ENCODE measurements around the gene DNMT3A. TPM values are rescaled to one million over a fixed set of nuclear protein-coding genes. Genes with fewer than 3 reads are reported as not detected.

The DNMT3A gene
- total RNA-seq, 2 donors from 2014 or later = 83.1 to 89.6 TPM

DNA sequence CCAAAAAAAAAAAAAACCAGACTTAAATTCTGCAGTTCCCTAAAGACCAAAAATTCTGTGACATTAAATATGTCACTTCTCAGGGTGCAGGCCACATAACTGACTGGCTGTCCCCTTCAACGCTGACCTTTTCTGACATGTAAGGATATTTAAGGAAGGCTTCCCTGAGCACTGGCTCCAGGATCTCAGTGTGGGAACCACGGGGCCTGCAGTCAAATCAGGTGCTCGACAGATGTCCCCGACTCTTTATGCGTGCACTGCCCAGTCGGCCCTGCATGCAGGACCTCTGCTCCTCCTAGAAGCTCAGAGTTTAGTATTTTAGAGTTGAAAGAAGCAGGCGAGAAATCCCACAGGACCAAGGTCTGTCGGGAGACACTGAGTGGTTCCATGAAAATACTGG lies 104.0 kb downstream of the DNMT3A start:
- DNase-seq (ENCODE audit: low spot score in 2 of 2) (no peak), ATAC-seq (no peak)
- Mint-ChIP-seq H3K27ac (no peak overlapping the region), H3K9me3 (no peaks in the 10 kb centered on the region), H3K36me3 (peaks cover 0 to 26% of the 10 kb centered on the region in 2 donors)

DNA sequence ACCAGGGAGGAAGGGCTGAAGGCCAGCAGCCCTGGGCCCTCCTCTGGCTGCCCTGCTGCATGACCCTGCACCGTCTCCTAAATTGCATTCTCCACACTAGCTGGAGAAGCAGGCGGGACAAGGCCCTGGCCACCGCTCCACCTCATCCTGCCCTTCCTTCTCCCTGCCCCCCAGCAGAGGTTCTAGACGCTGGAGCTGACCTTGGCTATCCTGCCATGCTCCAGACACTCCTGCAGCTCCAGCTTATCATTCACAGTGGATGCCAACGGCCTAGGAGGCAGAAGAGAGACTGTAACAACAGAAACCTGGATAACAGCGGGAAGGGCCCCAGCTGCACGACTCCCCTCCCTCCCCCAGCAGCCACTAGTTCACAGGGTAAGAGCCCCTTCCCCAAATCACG lies 105.0 kb downstream of the DNMT3A start:
- Mint-ChIP-seq H3K9me3 (no peaks in the 10 kb centered on the region), H3K36me3 (peaks cover 0 to 26% of the 10 kb centered on the region in 2 donors), H3K27ac (peak overlapping the region; percentile 22 to 69)
- ATAC-seq = no peak
- DNase-seq (ENCODE audit: low spot score in 2 of 2) = no peak

- H3K27ac Mint-ChIP-seq = peak overlapping the region; percentile 46 to 61
These were observed 107.0 kb downstream of the DNMT3A start for GRCh38 chr2:25234738-25235137.

GRCh38 chr2:25233916-25234605 lies 107.7 kb downstream of the DNMT3A start:
- ATAC-seq (no peak), DNase-seq (ENCODE audit: low spot score in 2 of 2) (no peak)
- no peaks in the 10 kb centered on the region for H3K9me3 Mint-ChIP-seq
- H3K36me3 Mint-ChIP-seq = peaks cover 0 to 17% of the 10 kb centered on the region in 2 donors
- peak overlapping the region; percentile 46 to 61 for H3K27ac Mint-ChIP-seq

More at GRCh38 chr2:25234738-25235137, 107.0 kb downstream of the DNMT3A start:
- no peaks in the 10 kb centered on the region for H3K9me3 Mint-ChIP-seq
- DNase-seq (ENCODE audit: low spot score in 2 of 2) (no peak), ATAC-seq (no peak)
- H3K36me3 Mint-ChIP-seq = peaks cover 0 to 21% of the 10 kb centered on the region in 2 donors

- ATAC-seq (no peak), DNase-seq (ENCODE audit: low spot score in 2 of 2) (no peak)
- peaks cover 0 to 17% of the 10 kb centered on the region in 2 donors for H3K36me3 Mint-ChIP-seq
- peak overlapping the region; percentile 36 to 62 for H3K27ac Mint-ChIP-seq
- no peaks in the 10 kb centered on the region for H3K9me3 Mint-ChIP-seq
These were observed 109.4 kb downstream of the DNMT3A start for GRCh38 chr2:25232248-25232825.

- ATAC-seq (no peak), DNase-seq (ENCODE audit: low spot score in 2 of 2) (no peak)
- H3K27ac Mint-ChIP-seq = no peak overlapping the region
- H3K36me3 Mint-ChIP-seq = peaks cover 0 to 11% of the 10 kb centered on the region in 2 donors
- H3K9me3 Mint-ChIP-seq = no peaks in the 10 kb centered on the region
These were observed 110.8 kb downstream of the DNMT3A start for GRCh38 chr2:25230948-25231311.

DNA sequence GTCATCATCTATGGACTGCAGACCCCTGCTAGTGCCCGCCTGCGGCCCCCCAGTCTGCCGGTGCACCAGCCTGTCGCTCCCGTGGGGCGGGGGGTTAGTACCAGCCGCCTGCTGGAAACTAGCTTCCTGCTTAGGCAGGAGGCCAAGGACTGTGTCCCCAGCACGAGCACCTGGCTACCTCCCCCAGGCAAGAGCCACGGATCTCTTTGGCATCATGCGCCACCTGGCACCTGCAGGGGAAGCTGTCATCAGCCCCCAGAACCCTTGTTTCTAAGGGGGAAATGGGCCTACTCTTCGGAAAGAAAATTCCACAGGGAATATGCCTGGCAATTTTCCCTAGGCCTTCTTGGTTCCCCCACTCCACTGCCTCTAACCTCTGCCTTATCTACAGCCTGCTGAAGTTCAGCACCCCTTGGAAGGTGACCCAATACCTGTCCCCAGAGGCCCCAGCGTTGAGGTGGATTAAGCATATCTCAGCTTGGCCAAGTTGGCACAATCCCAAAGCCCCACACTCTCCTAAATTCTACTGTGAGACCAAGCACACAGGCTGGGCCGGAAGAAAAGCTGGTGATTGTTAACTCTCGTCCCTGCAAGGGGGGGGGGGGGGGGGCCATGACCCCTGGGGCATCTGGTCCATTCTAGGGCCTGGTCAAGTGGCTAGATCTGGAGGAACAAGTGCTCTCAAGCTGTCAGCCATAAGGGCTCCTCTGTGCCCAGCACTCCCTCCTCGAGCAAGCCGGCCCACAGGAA lies 111.4 kb downstream of the DNMT3A start:
- no peak overlapping the region for H3K27ac Mint-ChIP-seq
- ATAC-seq (no peak), DNase-seq (ENCODE audit: low spot score in 2 of 2) (no peak)
- no peaks in the 10 kb centered on the region for H3K9me3 Mint-ChIP-seq
- H3K36me3 Mint-ChIP-seq = peaks cover 0 to 11% of the 10 kb centered on the region in 2 donors

- H3K36me3 Mint-ChIP-seq = peaks cover 0 to 7% of the 10 kb centered on the region in 2 donors
These were observed 112.2 kb downstream of the DNMT3A start for GRCh38 chr2:25229279-25230197.

GRCh38 chr2:25228848-25229278 lies 112.9 kb downstream of the DNMT3A start:
- Mint-ChIP-seq H3K36me3 (peaks cover 0 to under 1% of the 10 kb centered on the region in 2 donors), H3K27ac (peak overlapping the region in 1 of 2 donors; percentile 60)
- peak; percentile 35 to 39 for ATAC-seq

More at GRCh38 chr2:25229279-25230197, 112.2 kb downstream of the DNMT3A start:
- Mint-ChIP-seq H3K27ac (peak overlapping the region in 1 of 2 donors; percentile 60), H3K9me3 (no peaks in the 10 kb centered on the region)
- no peak for DNase-seq (ENCODE audit: low spot score in 2 of 2)
- no peak for ATAC-seq

DNA sequence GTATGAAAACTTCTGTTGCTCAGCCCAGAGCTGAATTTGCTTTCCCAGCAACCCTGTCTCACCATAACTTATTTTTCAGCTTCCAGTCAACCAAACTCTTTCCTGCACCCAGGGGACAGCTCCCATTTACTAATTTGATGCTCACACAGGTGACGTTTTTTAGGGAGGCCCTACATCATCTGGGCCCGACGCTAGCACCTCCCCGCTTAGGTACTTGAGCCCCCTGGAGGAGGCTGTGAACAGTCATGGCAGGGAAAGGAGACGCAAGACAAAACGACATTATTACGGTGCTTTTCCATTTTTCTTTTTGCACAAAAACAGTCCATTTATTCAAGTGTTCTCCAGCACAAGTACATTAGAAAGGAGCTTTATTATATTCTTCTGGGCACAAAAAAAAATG lies 114.1 kb downstream of the DNMT3A start:
- Mint-ChIP-seq H3K9me3 (no peaks in the 10 kb centered on the region), H3K36me3 (no peaks in the 10 kb centered on the region), H3K27ac (peak overlapping the region in 1 of 2 donors; percentile 48)
- ATAC-seq = no peak
- no peak for DNase-seq (ENCODE audit: low spot score in 2 of 2)

More at GRCh38 chr2:25228848-25229278, 112.9 kb downstream of the DNMT3A start:
- no peak for DNase-seq (ENCODE audit: low spot score in 2 of 2)
- H3K9me3 Mint-ChIP-seq = no peaks in the 10 kb centered on the region

- Mint-ChIP-seq H3K27ac (peak overlapping the region in 1 of 2 donors; percentile 48), H3K36me3 (no peaks in the 10 kb centered on the region), H3K9me3 (no peaks in the 10 kb centered on the region)
- ATAC-seq (peak; percentile 15 to 20), DNase-seq (ENCODE audit: low spot score in 2 of 2) (no peak)
These were observed 114.9 kb downstream of the DNMT3A start for GRCh38 chr2:25226827-25227226.

- no peaks in the 10 kb centered on the region for H3K36me3 Mint-ChIP-seq
- H3K27ac Mint-ChIP-seq = no peak overlapping the region
- no peak for ATAC-seq
- no peak for DNase-seq (ENCODE audit: low spot score in 2 of 2)
- no peaks in the 10 kb centered on the region for H3K9me3 Mint-ChIP-seq
These were observed 119.1 kb downstream of the DNMT3A start for GRCh38 chr2:25222477-25223121.

GRCh38 chr2:25221579-25221978 lies 120.1 kb downstream of the DNMT3A start:
- Mint-ChIP-seq H3K27ac (peak overlapping the region in 1 of 2 donors; percentile 61), H3K9me3 (no peaks in the 10 kb centered on the region), H3K36me3 (no peaks in the 10 kb centered on the region)
- DNase-seq (ENCODE audit: low spot score in 2 of 2) (no peak), ATAC-seq (no peak)

DNA sequence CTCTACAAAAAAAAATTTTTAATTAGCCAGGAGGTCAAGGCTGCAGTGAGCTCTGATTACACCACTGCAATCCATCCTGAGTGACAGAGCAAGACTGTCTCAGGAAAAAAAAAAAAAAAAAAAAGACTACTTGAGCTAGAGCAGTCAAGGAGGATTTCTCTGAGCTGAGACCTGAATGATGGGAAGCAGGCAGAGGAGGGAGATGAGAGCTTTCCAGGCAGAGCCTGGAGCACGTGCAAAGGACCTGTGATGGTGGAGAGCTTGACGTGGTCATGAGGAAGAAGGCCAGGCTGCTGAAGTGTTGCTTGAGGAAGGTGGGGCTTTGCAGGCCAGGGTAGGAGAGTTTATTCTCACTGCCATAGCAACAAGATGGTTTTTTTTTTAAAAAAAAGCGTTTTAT lies 121.4 kb downstream of the DNMT3A start:
- Mint-ChIP-seq H3K36me3 (no peaks in the 10 kb centered on the region), H3K9me3 (no peaks in the 10 kb centered on the region), H3K27ac (no peak overlapping the region)
- ATAC-seq (no peak), DNase-seq (ENCODE audit: low spot score in 2 of 2) (no peak)

DNA sequence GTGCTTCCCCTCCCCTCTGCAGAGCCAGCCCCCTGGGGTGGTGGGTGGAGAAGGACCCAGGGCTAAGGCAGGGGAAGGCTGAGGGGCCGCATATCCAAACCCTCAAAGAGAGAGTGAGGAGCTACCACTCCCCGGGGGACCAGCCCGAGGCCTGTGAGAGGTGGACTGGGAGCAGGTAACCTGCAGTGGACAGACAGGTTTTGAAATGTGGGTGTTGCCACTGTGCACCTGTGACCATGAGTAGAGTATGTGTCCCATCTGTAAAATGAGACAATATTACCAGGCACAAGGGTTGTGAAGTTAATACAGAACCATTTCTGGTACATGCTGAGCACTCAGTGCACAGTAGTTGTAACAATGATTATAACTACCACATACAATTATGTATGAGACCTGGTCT lies 122.1 kb downstream of the DNMT3A start:
- Mint-ChIP-seq H3K9me3 (no peaks in the 10 kb centered on the region), H3K27ac (no peak overlapping the region), H3K36me3 (no peaks in the 10 kb centered on the region)
- DNase-seq (ENCODE audit: low spot score in 2 of 2) = no peak
- no peak for ATAC-seq

- no peaks in the 10 kb centered on the region for H3K36me3 Mint-ChIP-seq
- DNase-seq (ENCODE audit: low spot score in 2 of 2) (no peak), ATAC-seq (no peak)
- no peak overlapping the region for H3K27ac Mint-ChIP-seq
- no peaks in the 10 kb centered on the region for H3K9me3 Mint-ChIP-seq
These were observed 123.6 kb downstream of the DNMT3A start for GRCh38 chr2:25218100-25218499.

Measured in activated naive CD4-positive, alpha-beta T cell treated with anti-CD3 and anti-CD28 coated beads, Interleukin-2, amount 50 U/mL, for 72 hours (primary cell).